Ammon's horn (tissue), 1 donor: ENCODE measurements around the gene CNOT3.

Experiments
- DNase-seq: peaks from one replicate; pipeline ENCODE4 v3.0.0-alpha.2; 2016; ENCODE audit warnings: low spot score

Gene CNOT3

DNA sequence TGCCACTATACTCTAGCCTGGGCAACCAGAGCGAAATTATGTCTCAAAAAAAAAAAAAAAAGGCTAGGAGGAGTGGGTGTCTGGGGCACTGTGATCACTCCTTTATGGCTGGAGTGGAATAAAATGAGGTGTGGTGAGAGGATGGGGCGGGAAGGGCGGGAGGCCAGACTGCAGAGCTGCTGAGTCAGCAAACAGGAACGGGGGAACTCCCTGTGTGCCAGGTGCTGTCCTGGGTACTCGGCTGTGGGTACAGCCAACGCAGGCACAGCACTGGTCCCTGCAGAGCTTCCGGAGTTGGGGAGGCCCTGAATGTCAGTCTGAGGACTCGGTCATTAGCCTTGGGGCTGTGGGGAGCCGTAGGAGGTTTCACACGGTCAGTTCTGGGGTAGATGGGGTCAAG lies 16.3 kb upstream of the CNOT3 start:
- DNase-seq: no peak

DNA sequence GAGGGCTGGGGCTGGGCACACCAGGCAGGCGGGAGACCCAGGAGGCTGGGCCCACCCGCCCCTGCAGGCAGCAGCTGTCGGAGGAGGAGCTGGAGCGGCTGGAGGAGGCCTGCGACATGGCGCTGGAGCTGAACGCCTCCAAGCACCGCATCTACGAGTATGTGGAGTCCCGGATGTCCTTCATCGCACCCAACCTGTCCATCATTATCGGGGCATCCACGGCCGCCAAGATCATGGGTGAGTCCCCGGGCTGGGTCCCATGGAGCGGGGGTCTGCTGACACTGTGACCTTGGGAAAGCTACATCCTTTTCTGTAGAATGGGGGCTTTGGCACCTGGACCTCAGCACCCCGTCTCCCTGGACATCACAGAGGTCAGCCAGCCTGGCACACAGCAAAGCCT lies 13.9 kb upstream of the CNOT3 start:
- no peak for DNase-seq

DNA sequence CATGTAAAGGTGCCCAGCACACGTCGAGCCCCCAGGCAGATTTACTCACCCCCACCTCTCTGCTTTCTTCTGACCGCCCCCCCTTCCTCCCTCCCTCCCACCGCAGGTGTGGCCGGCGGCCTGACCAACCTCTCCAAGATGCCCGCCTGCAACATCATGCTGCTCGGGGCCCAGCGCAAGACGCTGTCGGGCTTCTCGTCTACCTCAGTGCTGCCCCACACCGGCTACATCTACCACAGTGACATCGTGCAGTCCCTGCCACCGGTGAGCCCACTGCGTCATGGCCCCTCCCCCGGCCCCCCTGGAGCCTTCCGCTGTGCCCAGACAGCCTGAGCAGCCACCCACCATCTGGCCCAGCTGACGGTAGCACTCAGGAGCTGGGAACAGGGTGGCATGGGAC lies 13.2 kb upstream of the CNOT3 start:
- DNase-seq: no peak

DNA sequence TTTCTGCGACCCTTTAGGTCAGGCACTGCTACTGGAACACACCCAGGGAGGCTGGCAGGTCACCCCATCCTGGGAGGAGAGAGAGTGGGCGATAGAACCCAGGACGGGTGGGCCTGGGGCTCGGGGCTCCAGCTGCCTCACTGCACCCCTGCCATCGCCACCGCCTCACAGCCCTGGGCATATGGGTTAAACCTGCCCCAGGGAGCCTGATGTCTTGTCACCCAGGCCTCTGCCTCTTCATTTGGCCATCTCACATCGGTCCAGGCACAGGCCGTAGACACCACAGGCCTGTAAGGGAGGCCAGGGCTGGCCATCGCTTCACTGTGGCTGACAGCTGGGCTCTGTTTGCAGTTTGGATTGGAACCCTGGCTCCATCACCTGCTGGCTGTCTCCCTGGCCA lies 11.8 kb upstream of the CNOT3 start:
- DNase-seq: no peak

DNA sequence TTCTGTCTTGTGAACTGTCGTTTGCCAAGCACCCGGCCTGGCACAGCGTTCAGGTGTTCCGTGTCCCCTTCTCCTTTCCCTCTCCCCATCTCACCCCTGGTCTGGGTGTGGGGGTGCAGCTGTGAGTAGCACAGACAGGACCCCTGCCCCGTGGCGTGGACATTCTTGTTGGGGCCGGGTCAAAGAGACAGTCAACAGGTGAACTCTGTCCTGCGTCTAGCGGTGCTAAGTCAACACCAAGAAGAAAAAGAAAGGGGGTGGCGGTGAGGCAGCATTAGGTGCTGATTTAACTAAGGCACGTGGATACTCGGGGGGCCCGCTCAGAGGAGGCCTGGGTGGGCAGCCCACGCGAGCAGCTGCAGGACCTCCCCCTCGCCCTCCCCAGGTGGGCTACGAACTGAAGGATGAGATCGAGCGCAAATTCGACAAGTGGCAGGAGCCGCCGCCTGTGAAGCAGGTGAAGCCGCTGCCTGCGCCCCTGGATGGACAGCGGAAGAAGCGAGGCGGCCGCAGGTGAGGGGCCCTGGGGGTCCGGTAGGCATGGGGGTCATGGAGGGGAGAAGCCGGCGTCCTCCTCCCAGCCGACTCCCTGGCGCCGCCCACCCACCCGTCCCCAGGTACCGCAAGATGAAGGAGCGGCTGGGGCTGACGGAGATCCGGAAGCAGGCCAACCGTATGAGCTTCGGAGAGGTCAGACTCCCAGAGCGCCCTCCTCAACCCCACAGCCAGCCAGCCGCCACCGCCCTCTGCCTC lies 9.7 kb upstream of the CNOT3 start:
- DNase-seq: no peak

DNA sequence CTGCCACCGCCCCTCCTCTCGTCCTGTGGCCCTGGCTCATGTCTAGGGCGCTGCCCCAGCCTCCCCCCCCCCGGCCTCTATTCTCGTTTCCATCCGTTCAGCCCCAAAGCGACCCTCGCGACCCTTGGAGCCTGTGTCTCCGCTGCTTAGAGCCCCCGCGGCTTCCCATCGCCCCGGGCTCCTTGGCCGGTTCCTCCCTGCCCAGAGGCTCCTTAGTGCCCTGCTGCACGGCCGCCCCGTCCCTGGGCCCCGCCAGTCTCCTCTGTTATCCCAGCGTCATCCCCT lies 9.2 kb upstream of the CNOT3 start:
- no peak for DNase-seq

DNA sequence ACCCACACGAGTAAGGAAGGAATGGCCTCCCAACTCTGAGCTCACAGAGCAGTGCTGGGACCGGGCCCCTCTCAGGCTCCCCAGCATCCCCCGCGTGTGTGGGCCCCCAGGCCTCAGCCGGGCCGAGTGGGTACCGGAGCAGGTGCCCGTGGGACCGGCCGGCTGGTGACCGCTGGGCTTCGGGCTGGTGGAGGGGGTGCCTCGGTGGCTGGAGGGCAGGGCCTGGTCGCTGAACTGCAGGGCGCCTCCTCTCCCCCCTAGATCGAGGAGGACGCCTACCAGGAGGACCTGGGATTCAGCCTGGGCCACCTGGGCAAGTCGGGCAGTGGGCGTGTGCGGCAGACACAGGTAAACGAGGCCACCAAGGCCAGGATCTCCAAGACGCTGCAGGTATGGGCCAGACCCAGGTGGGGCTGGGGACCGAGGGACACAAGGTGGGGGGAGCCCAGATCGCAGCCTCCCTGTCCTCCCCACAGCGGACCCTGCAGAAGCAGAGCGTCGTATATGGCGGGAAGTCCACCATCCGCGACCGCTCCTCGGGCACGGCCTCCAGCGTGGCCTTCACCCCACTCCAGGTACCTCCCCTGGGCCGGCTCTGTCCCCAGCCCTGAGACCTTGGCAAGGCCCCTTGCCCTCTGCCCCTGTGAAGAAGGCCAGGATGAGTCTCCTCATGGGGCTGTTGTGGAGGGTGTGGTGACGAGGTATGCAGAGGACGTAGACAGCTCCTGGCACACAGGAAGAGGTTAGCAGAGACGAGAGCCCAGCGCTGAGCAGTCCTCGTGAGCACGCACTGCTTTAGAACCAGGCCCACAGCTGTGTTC lies 8.6 kb upstream of the CNOT3 start:
- no peak for DNase-seq

DNA sequence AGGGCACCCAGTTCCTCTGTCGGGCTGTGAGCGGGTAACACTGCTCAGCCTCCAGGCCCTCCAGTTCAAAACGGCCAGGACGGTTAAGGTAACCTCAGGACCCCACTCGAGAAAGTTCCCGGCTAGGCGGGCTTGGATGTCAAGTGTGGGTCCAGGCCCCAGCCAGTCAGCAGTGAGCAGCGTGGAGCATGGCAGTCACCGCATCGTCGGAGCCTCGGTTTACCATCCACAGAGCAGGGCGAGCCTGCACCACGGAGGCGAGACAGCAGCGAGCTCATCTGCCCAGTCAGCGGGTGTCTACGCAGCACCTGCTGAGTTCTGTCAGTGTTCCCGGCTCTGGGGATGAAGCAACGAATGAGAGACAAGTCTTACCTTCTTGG lies 8.0 kb upstream of the CNOT3 start:
- no peak for DNase-seq

DNA sequence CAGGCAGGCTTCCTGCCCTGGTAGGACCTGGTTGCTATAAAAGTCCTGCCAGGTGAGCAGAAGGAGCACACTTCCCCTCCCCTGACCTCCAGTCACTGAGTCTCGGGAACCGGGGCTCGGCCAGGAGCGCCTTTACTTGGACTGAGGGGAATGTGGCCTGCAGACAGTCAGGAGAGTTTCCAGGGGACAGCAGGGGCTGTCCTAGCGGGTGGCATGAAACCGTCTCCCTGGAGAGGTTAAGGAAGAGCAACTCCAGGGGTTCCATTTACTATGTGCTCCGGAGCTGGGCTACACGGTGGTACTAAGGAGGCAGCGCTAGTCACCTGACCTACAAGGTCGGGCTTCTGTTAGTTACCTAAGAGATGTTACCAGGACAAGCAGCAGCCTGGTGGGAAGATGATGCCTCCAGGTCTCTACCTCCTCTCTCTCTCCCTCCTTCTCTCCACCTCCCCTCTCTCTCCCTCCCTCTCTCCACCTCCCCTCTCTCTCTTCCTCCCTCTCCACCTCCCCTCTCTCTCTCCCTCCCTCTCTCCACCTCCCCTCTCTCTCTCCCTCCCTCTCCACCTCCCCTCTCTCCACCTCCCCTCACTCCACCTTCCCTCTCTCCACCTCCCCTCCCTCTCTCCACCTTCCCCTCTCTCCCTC lies 4.1 kb upstream of the CNOT3 start:
- peak; percentile 38 for DNase-seq

DNA sequence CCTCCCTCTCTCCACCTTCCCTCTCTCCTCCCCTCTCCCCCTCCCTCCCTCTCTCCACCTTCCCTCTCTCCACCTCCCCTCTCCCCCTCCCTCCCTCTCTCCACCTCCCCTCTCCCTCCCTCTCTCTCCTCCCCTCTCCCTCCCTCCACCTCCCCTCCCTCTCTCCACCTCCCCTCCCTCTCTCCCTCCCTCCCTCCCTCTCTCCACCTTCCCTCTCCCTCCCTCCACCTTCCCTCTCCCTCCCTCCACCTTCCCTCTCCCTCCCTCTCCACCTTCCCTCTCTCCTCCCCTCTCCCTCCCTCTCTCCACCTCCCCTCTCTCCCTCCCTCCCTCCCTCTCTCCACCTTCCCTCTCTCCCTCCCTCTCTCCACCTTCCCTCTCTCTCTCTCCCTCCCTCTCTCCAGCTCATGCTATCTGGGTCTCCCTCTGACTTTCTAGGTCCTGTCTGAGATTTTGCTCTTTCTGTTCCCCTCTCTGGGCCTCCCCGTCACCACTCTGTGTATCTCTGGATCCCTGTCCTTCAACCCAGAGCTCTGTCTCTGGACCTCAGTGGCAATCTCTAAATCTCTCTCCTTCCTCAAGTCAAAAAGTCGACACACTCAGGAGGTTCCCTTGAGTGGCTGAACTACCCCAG lies 3.5 kb upstream of the CNOT3 start:
- DNase-seq: no peak

DNA sequence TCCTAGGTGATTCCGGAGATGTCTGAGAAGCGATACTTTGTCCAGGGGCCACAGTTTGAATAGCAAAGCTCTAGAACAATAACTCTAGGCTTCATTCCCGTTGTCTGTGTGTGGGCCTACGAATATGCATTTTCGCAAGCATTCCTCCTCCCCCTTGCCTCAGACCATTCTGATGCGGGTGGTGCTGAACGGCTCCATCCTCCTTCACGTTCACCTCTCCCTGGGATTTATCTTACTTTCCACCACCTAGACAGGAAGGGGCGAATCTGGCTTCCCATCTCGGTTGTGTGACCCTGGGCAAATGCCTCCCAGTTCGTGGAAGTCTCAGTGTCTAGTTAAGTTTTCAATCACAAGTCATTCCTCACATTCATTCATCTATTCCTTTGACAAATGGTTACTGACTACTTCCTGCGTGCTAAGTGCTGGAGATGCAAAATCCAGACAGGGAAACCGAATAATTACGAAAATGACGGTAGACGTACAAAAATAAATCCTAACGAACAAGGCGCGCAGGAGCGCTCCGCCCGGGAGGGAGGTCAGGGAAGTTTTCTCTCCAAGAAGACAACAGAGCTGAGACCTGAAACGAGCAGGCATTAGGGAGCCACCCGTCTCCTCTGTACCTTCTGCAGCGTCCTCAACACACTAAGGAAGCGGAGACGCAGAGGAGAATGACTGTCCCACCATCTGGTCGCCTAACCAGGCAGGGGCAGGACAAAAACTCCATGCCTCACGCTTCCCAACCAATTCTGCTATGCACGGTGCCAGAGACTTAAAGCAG lies 1.3 kb upstream of the CNOT3 start:
- no peak for DNase-seq

DNA sequence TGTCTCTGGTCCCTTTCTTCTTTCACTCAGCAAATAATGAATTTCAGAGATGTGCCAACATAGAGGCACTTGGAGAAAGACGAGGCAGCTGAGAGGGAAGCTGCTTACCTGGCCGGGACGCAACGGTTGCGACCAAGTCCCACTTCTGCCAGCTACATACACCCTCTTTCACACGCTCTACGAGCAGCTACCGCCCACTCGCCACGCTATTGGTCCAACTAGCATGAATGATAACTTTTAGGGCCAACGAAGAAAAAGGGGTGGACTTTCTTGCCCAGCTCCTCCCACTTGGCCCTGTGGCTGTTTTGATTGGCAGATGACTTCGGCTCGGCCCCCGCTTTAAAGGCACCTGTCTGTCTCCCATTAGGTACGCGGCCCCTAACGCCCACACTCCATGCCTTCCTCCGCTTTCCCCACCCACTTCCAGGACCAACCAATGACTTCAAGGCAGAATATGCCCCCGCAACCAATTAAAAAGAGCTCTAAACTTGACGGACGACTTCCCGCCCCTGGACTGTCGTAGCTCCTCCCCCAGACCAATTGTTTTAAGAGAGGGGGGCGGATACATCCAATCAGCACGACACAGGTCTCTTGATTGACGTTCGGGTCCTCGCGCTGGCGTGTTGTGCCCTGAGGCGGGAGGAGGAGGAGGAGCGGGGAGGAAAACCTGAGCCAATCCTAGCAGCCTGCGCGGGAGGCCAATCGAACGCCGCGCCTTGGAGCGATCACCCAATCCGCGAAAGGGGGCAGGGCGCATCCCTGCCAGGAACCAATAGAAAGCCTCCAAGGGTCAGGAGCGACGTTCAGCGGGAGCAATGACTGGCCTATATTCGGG lies 481 bp upstream of the CNOT3 start:
- DNase-seq: peak; percentile 100

DNA sequence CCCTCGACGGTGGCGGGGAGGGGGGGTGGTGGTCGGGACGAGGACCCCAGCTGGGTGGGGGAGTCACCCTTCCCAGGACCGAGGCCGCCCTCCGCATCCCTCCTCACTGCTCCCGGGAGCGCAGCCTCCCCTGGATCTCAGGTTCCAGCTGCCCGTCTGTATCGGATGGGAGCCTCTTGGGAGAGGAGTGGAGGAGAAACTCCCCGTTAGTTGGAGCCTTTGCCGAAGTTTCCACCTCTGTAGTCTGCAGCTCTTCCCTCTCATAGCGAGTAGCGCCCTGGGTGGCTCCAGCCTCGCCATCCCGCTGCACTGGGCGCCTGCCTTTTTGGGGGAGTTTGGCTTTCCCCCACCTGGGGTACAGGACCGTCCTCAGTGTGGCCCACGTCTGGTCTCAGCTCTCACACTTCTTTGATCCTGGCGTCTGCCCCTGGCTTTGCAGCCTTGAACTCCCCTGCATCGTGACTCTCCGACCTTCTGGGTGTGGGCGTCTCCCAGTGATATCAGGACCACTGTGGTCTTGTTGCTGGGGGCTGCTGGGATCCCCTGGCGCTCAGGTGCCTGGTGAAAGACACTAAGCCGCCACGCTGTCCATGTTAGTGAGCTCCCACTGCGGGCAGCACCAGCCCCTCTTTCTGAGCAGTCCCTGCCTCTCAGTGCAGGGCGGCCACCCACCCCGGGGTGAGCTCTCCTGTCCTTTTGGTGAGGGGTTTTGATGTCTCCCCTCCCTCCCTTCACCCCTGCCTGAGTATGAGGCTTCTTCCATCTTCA lies 1.1 kb downstream of the CNOT3 start:
- DNase-seq: no peak

DNA sequence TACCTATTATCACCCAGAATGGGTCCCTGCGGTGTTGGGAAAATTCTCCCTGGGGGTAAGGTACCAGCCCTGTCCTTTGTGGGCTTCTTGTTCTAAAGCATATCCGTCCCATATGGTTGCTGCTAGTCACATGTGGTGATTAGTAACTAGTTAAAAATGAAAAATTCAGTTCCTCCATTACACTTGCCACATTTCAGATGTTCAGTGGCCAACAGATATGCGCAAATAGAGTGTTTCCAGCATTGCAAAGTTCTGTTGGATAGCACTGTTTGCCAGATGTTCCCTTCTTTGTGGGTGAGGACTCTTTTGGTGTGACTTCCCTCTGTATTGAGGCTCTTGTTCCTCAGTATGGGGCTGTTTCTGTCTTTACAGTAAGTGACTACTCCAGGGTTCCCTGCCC lies 3.8 kb downstream of the CNOT3 start:
- DNase-seq: no peak

DNA sequence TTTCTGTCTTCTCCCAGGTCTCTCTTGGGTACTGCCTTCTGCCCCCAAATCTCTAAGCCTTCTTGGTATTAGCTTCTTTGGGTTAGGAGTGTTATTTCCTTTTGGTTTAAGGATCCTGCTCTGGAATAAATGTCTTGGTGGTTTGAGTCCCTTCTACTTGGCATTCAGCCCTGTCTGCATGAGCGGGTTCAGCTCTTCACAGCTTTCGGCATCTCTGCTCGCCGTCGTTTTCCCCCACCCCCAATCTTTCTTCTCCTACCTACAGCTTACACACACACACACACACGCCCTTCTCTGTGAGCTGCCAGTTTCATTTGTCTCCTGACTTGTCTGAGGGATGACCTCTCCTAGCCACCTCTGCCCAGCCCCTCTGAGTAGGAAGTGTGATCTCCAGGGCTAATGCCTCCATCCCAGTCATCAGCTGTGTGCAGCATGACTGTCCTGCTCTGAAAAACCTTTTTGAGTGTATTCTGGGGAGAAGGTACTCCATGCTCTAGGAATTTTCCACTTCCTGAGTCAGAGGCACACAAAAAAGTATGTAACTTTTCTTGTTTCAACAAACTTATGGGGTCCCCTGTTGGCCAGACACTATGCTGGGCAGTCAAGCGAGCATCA lies 4.7 kb downstream of the CNOT3 start:
- no peak for DNase-seq

DNA sequence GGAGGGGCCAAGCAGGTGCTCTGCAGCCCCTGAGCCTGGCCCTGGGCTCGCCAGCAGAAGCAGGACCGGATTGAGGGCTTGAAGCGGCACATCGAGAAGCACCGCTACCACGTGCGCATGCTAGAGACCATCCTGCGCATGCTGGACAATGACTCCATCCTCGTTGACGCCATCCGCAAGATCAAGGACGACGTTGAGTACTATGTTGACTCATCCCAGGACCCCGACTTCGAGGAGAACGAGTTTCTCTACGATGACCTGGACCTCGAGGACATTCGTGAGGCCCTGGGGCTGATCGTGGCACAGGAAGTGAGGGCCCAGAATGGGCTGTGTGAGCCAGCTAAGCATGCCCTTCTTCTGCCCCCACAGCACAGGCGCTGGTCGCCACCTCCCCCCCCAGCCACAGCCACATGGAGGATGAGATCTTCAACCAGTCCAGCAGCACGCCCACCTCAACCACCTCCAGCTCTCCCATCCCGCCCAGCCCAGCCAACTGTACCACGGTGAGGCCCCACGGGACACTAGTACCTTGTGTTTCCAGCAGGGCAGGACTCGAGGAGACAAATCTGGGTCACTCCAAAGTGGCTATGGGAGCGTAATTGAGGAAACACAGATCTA lies 8.1 kb downstream of the CNOT3 start:
- DNase-seq: no peak

DNA sequence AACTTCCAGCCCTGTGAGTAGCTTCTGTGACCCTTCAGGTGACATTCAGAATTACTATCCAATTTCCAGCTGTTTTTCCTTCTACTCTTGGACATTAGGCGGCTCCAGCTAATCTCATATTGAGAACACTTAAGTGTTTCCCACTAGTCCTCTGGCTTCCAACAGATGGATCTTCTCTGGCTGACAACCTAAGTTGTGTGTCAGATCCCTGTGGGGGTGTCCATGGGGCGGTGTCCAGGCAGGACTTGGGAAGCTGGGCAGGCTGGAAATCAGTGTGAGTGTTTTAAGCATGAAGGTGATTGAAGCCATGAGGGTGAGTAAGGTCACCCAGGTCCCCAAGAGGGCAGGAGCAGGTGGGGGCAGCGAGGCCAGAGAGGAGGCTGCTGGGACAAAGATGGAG lies 10.1 kb downstream of the CNOT3 start:
- no peak for DNase-seq

DNA sequence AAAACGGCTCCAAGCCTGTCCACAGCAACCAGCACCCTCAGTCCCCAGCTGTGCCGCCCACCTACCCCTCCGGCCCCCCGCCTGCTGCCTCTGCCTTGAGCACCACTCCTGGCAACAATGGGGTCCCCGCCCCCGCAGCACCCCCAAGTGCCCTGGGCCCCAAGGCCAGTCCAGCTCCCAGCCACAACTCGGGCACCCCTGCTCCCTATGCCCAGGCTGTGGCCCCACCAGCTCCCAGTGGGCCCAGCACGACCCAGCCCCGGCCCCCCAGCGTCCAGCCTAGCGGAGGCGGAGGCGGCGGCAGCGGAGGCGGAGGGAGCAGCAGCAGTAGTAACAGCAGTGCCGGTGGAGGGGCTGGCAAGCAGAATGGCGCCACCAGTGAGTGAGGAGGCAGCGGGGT lies 10.6 kb downstream of the CNOT3 start:
- DNase-seq: no peak

DNA sequence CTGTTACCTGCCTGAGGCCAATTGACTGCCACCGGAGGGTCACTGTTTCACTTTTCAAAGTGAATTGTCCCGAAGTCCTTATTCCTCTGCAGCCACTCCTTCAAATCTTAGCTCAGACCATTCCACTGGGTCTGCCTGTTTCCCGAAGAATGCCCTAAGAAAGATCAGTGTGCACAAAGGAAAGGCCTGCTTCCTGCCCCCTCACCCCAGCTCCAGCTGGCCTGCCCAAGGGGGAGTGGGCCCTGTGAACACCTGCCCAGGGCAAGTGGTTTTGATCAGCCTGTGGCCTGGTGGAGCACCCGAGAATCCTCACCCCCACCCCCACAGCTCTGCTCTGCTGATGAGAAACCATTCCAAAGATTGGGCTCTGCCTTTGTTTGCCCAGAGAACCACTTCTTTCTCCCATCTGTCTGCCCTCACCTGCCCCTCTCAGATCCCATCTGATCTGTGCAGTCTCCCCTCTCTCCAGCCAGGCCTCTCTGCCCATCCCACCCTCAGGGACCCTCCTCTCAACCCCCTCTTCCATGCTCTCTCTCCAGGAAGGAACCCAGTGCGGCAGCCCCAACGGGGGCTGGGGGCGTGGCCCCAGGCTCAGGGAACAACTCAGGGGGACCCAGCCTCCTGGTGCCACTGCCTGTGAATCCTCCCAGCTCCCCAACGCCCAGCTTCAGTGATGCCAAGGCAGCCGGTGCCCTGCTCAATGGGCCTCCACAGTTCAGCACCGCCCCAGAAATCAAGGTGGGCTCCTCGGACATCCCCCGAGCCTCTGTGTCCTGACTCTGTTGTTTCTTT lies 11.7 kb downstream of the CNOT3 start:
- DNase-seq: no peak
